ENCODE data around the gene TRAF4.

TRAF4 gene

DNA sequence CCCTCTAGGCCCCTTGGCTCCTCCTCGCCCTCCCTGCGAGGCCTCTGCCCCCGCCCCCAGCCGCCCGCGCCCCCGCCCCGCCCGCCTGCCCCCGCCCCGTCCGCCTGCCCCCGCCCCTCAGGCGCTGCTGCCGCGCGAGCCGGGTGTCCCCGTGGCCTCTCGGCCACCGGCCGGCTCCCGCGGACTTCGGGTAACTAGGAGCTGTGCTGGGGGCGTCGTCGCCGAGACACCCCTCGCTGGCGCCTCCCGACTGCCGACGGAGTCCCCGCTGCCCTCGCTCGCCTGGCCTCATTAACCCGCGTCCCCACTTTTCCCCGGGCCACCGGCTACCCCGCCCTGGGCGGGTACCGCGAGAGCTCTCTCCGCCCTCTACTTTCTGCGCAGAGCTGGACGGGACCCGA lies 17.6 kb upstream of the TRAF4 start, which contains the start of gene TLCD1:
TLCD1 (minus strand) TSS at position 8 of the 401 bp plus-strand sequence. CDS start 136 bp downstream, outside the sequence.
- H3K9ac ChIP-seq (ENCODE audit: low read length): peak within 1 kb of the TSS; percentile 78
- TF ChIP-seq, protein P1, sequence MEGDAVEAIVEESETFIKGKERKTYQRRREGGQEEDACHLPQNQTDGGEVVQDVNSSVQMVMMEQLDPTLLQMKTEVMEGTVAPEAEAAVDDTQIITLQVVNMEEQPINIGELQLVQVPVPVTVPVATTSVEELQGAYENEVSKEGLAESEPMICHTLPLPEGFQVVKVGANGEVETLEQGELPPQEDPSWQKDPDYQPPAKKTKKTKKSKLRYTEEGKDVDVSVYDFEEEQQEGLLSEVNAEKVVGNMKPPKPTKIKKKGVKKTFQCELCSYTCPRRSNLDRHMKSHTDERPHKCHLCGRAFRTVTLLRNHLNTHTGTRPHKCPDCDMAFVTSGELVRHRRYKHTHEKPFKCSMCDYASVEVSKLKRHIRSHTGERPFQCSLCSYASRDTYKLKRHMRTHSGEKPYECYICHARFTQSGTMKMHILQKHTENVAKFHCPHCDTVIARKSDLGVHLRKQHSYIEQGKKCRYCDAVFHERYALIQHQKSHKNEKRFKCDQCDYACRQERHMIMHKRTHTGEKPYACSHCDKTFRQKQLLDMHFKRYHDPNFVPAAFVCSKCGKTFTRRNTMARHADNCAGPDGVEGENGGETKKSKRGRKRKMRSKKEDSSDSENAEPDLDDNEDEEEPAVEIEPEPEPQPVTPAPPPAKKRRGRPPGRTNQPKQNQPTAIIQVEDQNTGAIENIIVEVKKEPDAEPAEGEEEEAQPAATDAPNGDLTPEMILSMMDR (IDR thresholded peaks at IDR 0.05; ENCODE audit: low read length): no peak
- no peak for TF ChIP-seq EZH2 (IDR thresholded peaks at IDR 0.05; ENCODE audit: borderline replicate concordance, low read length)
- H3K4me3 ChIP-seq (ENCODE audit: low read depth, low read length, poor library complexity, severe bottlenecking): peak within 1 kb of the TSS; percentile 66
- peaks cover 20% of the 10 kb centered on the region for H3F3A ChIP-seq (ENCODE audit: insufficient read depth, low read length)
- H3K4me1 ChIP-seq (ENCODE audit: insufficient read depth, low read length, severe bottlenecking): peaks cover 62% of the 10 kb centered on the region
- no peak within 1 kb of the TSS for H2AFZ ChIP-seq (ENCODE audit: low read length)
- H3K27me3 ChIP-seq (ENCODE audit: insufficient read depth, low read length): no peaks in the 10 kb centered on the region
- peak within 1 kb of the TSS; percentile 97 for H3K27ac ChIP-seq (ENCODE audit: low read depth, low read length, poor library complexity, severe bottlenecking)
- peaks cover 4% of the 10 kb centered on the region for H3K79me2 ChIP-seq (ENCODE audit: insufficient read depth, low read length)
- no peaks in the 10 kb centered on the region for H3K9me2 ChIP-seq (ENCODE audit: low read depth, low read length)
- no peaks in the 10 kb centered on the region for H4K20me1 ChIP-seq (ENCODE audit: insufficient read depth, low read length)
- peak within 1 kb of the TSS; percentile 91 for H3K4me2 ChIP-seq (ENCODE audit: low read length)
- H3K9me3 ChIP-seq (ENCODE audit: low read length): no peaks in the 10 kb centered on the region
- peaks cover 43% of the 10 kb centered on the region for H3K36me3 ChIP-seq (ENCODE audit: insufficient read depth, low read length)

DNA sequence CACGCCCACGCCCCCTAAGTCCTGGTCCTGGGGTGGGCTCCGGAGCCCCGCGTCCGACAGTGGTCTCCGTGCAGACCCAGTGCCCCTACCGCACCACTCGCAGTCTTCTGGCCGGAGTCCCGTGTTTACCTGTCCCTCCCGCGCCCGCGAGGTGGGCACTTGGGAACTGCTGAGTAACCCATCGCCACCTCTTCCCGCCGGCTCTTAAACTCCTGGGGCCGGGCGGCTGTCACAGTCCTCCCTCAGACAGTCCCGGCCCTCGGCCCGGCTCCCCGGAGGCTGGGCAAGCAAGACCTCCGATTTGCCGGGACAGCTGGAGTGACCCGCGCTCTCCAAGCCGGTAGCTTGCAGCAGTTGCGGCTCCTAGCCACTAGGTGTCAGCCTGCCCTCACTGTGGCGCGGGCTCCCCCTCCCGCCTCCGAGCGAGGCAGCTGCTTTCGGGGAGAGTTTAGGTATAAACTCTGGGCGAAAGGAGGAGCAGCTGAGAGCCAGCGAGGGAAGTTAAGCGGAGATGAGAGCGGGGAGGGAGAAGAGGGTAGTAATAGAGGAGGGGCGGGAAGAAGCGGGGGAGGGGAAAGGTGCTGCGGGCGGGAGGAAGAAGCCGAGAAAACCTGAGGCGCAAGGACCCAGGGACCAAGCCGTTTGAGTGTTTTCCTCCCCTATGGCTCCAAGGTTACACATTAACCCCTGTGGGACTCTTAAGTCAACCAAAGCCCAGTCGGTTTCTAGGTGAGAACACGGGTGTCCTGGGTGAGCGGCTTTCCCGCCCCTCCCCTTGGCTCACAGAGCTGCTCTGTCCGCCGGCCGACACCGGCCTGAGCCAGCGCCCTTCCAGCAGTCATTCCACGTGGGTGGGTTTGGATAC lies 17.0 kb upstream of the TRAF4 start:
- Histone ChIP-seq H3K27ac (ENCODE audit: low read depth, low read length, poor library complexity, severe bottlenecking) (peak overlapping the region; percentile 97), H3K4me1 (ENCODE audit: insufficient read depth, low read length, severe bottlenecking) (peaks cover 56% of the 10 kb centered on the region), H3K79me2 (ENCODE audit: insufficient read depth, low read length) (no peaks in the 10 kb centered on the region)

DNA sequence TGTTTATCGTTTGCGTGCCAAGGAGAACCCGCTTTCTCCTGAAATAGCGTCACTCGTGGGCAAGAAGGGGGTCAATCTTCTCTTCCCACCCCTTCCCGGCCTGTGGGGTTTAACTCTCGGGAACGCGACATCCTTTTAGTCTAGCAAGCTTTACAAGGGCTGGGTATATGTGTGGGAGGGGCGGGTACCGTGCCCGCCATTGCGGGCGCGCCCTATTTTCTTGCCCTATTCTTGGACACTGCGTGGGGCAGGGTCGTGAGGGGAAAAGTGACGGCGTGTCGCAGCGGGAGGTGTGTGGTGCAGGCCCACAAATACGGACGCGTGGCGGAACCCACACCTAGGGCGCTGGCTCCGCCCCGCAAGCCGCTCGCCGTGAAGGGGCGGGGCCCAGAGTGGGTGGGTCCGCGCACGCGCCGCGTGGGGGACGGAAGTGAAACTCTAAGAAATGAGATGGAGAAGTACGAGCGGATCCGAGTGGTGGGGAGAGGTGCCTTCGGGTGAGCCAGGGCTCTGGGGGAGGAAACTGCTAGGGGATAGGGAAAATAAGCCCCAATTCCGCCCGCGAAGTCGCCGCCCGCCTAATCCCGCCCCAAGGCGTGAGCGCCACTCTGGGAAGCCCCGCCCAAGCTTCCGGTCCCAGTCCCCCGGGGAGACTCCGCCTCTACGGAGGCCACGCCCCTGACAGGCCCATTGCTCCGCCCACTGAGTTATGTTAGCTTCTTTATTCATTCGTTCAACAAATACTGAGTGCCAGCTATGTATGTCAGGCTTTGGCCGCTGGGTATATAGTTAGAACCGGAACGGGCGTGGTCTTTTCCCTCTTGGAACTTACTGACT lies 15.2 kb upstream of the TRAF4 start, which contains the start of gene NEK8:
NEK8 (plus strand) TSS at position 425 of the 837 bp plus-strand sequence; CDS start at position 451, 26 bp downstream.
- Histone ChIP-seq H3K9me3 (ENCODE audit: low read length) (no peaks in the 10 kb centered on the region), H3K4me2 (ENCODE audit: low read length) (peak within 1 kb of the TSS; percentile 91), H3K9ac (ENCODE audit: low read length) (peak within 1 kb of the TSS; percentile 78), H3K4me1 (ENCODE audit: insufficient read depth, low read length, severe bottlenecking) (peaks cover 39% of the 10 kb centered on the region), H3K27me3 (ENCODE audit: insufficient read depth, low read length) (no peaks in the 10 kb centered on the region), H3K27ac (ENCODE audit: low read depth, low read length, poor library complexity, severe bottlenecking) (peak within 1 kb of the TSS; percentile 97), H3K36me3 (ENCODE audit: insufficient read depth, low read length) (peaks cover 19% of the 10 kb centered on the region), H3F3A (ENCODE audit: insufficient read depth, low read length) (peaks cover 11% of the 10 kb centered on the region), H3K4me3 (ENCODE audit: low read depth, low read length, poor library complexity, severe bottlenecking) (peak within 1 kb of the TSS; percentile 66), H2AFZ (ENCODE audit: low read length) (no peak within 1 kb of the TSS), H3K79me2 (ENCODE audit: insufficient read depth, low read length) (no peaks in the 10 kb centered on the region), H4K20me1 (ENCODE audit: insufficient read depth, low read length) (no peaks in the 10 kb centered on the region), H3K9me2 (ENCODE audit: low read depth, low read length) (no peaks in the 10 kb centered on the region)
- no peak for TF ChIP-seq EZH2 (IDR thresholded peaks at IDR 0.05; ENCODE audit: borderline replicate concordance, low read length)
- TF ChIP-seq, protein P1 (IDR thresholded peaks at IDR 0.05; ENCODE audit: low read length): no peak

More for the DNA sequence above, 17.0 kb upstream of the TRAF4 start:
- Histone ChIP-seq H3K9me2 (ENCODE audit: low read depth, low read length) (no peaks in the 10 kb centered on the region), H2AFZ (ENCODE audit: low read length) (no peak overlapping the region; the same call in 1 of the 2 replicates), H3F3A (ENCODE audit: insufficient read depth, low read length) (peaks cover 20% of the 10 kb centered on the region), H3K27me3 (ENCODE audit: insufficient read depth, low read length) (no peaks in the 10 kb centered on the region), H3K4me3 (ENCODE audit: low read depth, low read length, poor library complexity, severe bottlenecking) (peak overlapping the region; percentile 66), H3K4me2 (ENCODE audit: low read length) (peak overlapping the region; percentile 91), H4K20me1 (ENCODE audit: insufficient read depth, low read length) (no peaks in the 10 kb centered on the region), H3K9ac (ENCODE audit: low read length) (peak overlapping the region; percentile 78), H3K36me3 (ENCODE audit: insufficient read depth, low read length) (peaks cover 37% of the 10 kb centered on the region), H3K9me3 (ENCODE audit: low read length) (no peaks in the 10 kb centered on the region)
- TF ChIP-seq EZH2 (IDR thresholded peaks at IDR 0.05; ENCODE audit: borderline replicate concordance, low read length): no peak
- TF ChIP-seq, protein P1 (IDR thresholded peaks at IDR 0.05; ENCODE audit: low read length): peak; percentile 96

All from OCI-LY1 (cell line).